Parathyroid adenoma (tissue), 2 donors: ENCODE measurements around the gene WASF3.

Experiments used
- H2AFZ ChIP-seq: fragments of 300-600 bp; sonication (generic); one replicate; pipeline ENCODE4 v1.7.0; 2017; ENCODE audit warnings: antibody characterized with exemption, mild to moderate bottlenecking
- H3K27ac ChIP-seq: fragments of 300-600 bp; sonication (generic); one replicate; pipeline ENCODE4 v1.7.0; 2017
- H3K27me3 ChIP-seq: fragments of 300-600 bp; sonication (generic); one replicate; pipeline ENCODE4 v1.7.0; 2017; ENCODE audit warnings: low read length; ENCODE audit not compliant: control insufficient read depth, insufficient read depth
- H3K36me3 ChIP-seq: fragments of 300-600 bp; sonication (generic); one replicate; pipeline ENCODE4 v1.7.0; 2017; ENCODE audit warnings: low read length; ENCODE audit not compliant: control insufficient read depth, insufficient read depth
- H3K4me1 ChIP-seq: fragments of 300-600 bp; sonication (generic); one replicate; pipeline ENCODE4 v1.7.0; 2017; ENCODE audit warnings: control low read depth
- H3K4me2 ChIP-seq: fragments of 300-600 bp; sonication (generic); one replicate; pipeline ENCODE4 v1.7.0; 2017; ENCODE audit warnings: low read length
- H3K4me3 ChIP-seq: fragments of 300-600 bp; sonication (generic); one replicate; pipeline ENCODE4 v1.7.0; 2017; ENCODE audit warnings: low read depth, low read length
- H3K79me2 ChIP-seq: fragments of 300-600 bp; sonication (generic); one replicate; pipeline ENCODE4 v1.7.0; 2017; ENCODE audit warnings: control low read depth
- H3K9ac ChIP-seq: fragments of 300-600 bp; sonication (generic); one replicate; pipeline ENCODE4 v1.7.0; 2017; ENCODE audit warnings: mild to moderate bottlenecking
- H3K9me3 ChIP-seq: fragments of 300-600 bp; sonication (generic); one replicate; pipeline ENCODE4 v1.7.0; 2017; ENCODE audit warnings: low read length; ENCODE audit not compliant: control insufficient read depth
- CTCF ChIP-seq: fragments of 300-600 bp; sonication (generic); IDR thresholded peaks from one replicate; pipeline ENCODE4 v1.7.0; 2017; ENCODE audit warnings: antibody characterized with exemption, mild to moderate bottlenecking
- donor health status: primary hyperparathyroidism.

WASF3 gene

GRCh38 chr13:26541678-26542568, 15.6 kb upstream of the WASF3 start:
- Histone ChIP-seq H3K4me2 (no peak overlapping the region), H3K9me3 (no peaks in the 10 kb centered on the region), H3K36me3 (no peaks in the 10 kb centered on the region), H3K27me3 (no peaks in the 10 kb centered on the region), H3K79me2 (no peaks in the 10 kb centered on the region), H3K4me1 (no peaks in the 10 kb centered on the region), H3K9ac (no peak overlapping the region), H3K27ac (no peak overlapping the region), H3K4me3 (no peak overlapping the region), H2AFZ (no peak overlapping the region)
- no peak for TF ChIP-seq CTCF

DNA sequence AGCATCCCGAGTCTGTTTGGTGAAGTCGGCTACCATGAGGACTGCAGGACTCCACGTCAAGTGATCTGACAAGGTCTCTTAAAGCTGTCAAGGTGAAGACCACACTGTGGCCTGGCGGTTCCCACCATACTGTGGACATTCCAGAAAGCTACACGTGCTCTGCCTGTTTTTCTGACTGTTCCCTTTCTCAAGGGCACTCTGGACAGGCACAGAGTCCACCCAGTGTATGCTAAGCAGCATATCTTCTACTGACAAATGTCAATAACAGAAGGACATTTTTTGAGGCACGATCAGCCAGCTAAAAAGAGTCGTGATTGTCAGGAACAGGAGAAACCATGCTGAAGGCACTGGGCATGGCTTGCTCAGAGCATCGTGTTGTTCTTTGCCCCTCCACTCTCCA, 12.8 kb upstream of the WASF3 start:
- Histone ChIP-seq H3K79me2 (no peaks in the 10 kb centered on the region), H3K36me3 (no peaks in the 10 kb centered on the region), H3K27ac (no peak overlapping the region), H2AFZ (no peak overlapping the region), H3K9me3 (no peaks in the 10 kb centered on the region), H3K9ac (no peak overlapping the region), H3K4me3 (no peak overlapping the region), H3K27me3 (no peaks in the 10 kb centered on the region), H3K4me1 (no peaks in the 10 kb centered on the region), H3K4me2 (no peak overlapping the region)
- TF ChIP-seq CTCF: no peak

GRCh38 chr13:26548205-26548765, 9.2 kb upstream of the WASF3 start:
- H3K27ac ChIP-seq: no peak overlapping the region
- no peaks in the 10 kb centered on the region for H3K9me3 ChIP-seq
- no peak for TF ChIP-seq CTCF
- no peak overlapping the region for H2AFZ ChIP-seq
- H3K27me3 ChIP-seq: no peaks in the 10 kb centered on the region
- no peak overlapping the region for H3K4me3 ChIP-seq
- H3K36me3 ChIP-seq: no peaks in the 10 kb centered on the region
- H3K9ac ChIP-seq: no peak overlapping the region
- H3K4me2 ChIP-seq: no peak overlapping the region
- H3K4me1 ChIP-seq: no peaks in the 10 kb centered on the region
- H3K79me2 ChIP-seq: no peaks in the 10 kb centered on the region

DNA sequence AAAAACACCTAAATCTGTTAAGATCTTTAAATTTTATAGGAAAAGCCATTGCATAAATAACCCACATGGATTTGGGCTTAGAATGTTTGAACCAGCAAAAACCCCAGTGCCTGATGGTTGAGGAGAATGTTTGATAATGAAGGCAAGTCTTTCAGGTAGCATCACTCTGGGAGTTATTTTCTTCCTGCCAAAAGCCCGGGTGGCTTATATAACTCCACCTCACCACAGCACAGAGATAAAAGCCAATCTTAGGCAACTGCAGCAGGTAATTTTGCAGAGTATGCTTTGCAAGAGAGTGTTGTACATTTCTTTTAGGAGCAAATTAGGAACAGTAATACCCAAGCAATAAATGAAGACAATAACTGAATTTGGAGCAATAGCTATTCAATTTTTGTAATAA, 7.8 kb upstream of the WASF3 start:
- Histone ChIP-seq H3K36me3 (no peaks in the 10 kb centered on the region), H3K27me3 (no peaks in the 10 kb centered on the region), H3K27ac (no peak overlapping the region), H3K4me2 (no peak overlapping the region), H2AFZ (no peak overlapping the region), H3K9ac (no peak overlapping the region), H3K9me3 (no peaks in the 10 kb centered on the region), H3K79me2 (no peaks in the 10 kb centered on the region), H3K4me1 (no peaks in the 10 kb centered on the region), H3K4me3 (no peak overlapping the region)
- TF ChIP-seq CTCF: no peak
